HG02759 (cell line): Measurements from ENCODE around the gene TRIM26.
"Not testable (repeated sequence)": the region's sequence is repeated elsewhere in the genome, so short reads cannot be mapped to it uniquely, and the experiment has no call there.

ENCODE experiments used
- ATAC-seq: cut with Tn5 transposase; IDR thresholded peaks from one replicate; pipeline ENCODE4 v1.9.1; 2021; ENCODE audit warnings: mild to moderate bottlenecking, moderate library complexity; ENCODE audit not compliant: unreplicated experiment

Gene TRIM26

GRCh38 chr6:30154709-30155519 is 58.3 kb downstream of the TRIM26 start:
- ATAC-seq, result no peak

- ATAC-seq, result no peak
These were observed 59.1 kb downstream of the TRIM26 start for GRCh38 chr6:30154061-30154460.

- ATAC-seq, result no peak
These were observed 60.1 kb downstream of the TRIM26 start for GRCh38 chr6:30152910-30153610.

- no peak for ATAC-seq
These were observed 61.1 kb downstream of the TRIM26 start for GRCh38 chr6:30152016-30152673.

- ATAC-seq, result no peak
These were observed 61.6 kb downstream of the TRIM26 start for GRCh38 chr6:30151580-30151979.

- no peak for ATAC-seq
These were observed 62.4 kb downstream of the TRIM26 start for GRCh38 chr6:30150671-30151395.

GRCh38 chr6:30149858-30150550 is 63.2 kb downstream of the TRIM26 start:
- ATAC-seq, result no peak

- no peak for ATAC-seq
These were observed 64.0 kb downstream of the TRIM26 start for GRCh38 chr6:30149234-30149633.

GRCh38 chr6:30147096-30147495 is 66.1 kb downstream of the TRIM26 start:
- ATAC-seq, result no peak

- no peak for ATAC-seq
These were observed 67.4 kb downstream of the TRIM26 start for GRCh38 chr6:30145818-30146217.

- ATAC-seq, result no peak
These were observed 68.4 kb downstream of the TRIM26 start for GRCh38 chr6:30144811-30145210.

GRCh38 chr6:30143780-30144179 is 69.4 kb downstream of the TRIM26 start:
- no peak for ATAC-seq

- no peak for ATAC-seq
These were observed 70.5 kb downstream of the TRIM26 start for GRCh38 chr6:30142665-30143064.

GRCh38 chr6:30140240-30140639 is 73.0 kb downstream of the TRIM26 start:
- not testable (repeated sequence) for ATAC-seq

GRCh38 chr6:30136570-30137286 is 76.5 kb downstream of the TRIM26 start:
- ATAC-seq, result no peak

- no peak for ATAC-seq
These were observed 77.4 kb downstream of the TRIM26 start, which contains the start of gene TRIM40 for GRCh38 chr6:30135757-30136156. Gene TRIM40, plus strand, starts transcription at chr6:30136140. Its CDS starts 897 bp downstream, at chr6:30137037.

- ATAC-seq, result no peak
These were observed 78.1 kb downstream of the TRIM26 start for GRCh38 chr6:30135147-30135546.
